Kidney (tissue), 14 donors: ENCODE data around the gene STAB2. TPM values are rescaled to one million over a fixed set of nuclear protein-coding genes. Genes with fewer than 3 reads are reported as not detected.

Source experiments
- DNase-seq, 5 donors: peaks; one replicate each; pipeline ENCODE4 v3.0.0-alpha.2; 2013 to 2020
- FAIRE-seq: peaks from 2 replicates; lab custom pipeline; 2012; peaks lifted over from hg19 to GRCh38; lab: Jason Lieb, UNC
- H3K27ac ChIP-seq, 2 donors: one replicate each; pipeline ENCODE4 v1.7.0; 2013; ENCODE audit warnings: low read depth in 2 of 2, low read length in 2 of 2, inconsistent platforms in 1 of 2
- H3K27me3 ChIP-seq: one replicate; pipeline ENCODE4 v1.7.1; 2013; ENCODE audit warnings: low read length, inconsistent platforms; ENCODE audit not compliant: control insufficient read depth, insufficient read depth
- H3K36me3 ChIP-seq, 3 donors: one replicate each; pipeline versions ENCODE4 v1.7.0 to v1.7.1; 2013; ENCODE audit warnings: low read length in 3 of 3, control low read depth in 1 of 3, inconsistent platforms in 1 of 3; ENCODE audit not compliant: insufficient read depth in 3 of 3, control insufficient read depth in 2 of 3
- H3K4me1 ChIP-seq, 3 donors: one replicate each; pipeline versions ENCODE4 v1.7.0 to v1.7.1; 2013; ENCODE audit warnings: low read length in 3 of 3, inconsistent platforms in 1 of 3, low read depth in 1 of 3; ENCODE audit not compliant: control insufficient read depth in 2 of 3, insufficient read depth in 2 of 3
- H3K4me3 ChIP-seq, 3 donors: one replicate each; pipeline versions ENCODE4 v1.7.0 to v1.8.1; 2013; ENCODE audit warnings: low read length in 3 of 3, control low read depth in 1 of 3, inconsistent platforms in 1 of 3
- H3K9ac ChIP-seq, 3 donors: one replicate each; pipeline versions ENCODE4 v1.7.0 to v1.7.1; 2013; ENCODE audit warnings: low read length in 3 of 3, control low read depth in 1 of 3, inconsistent platforms in 1 of 3
- H3K9me3 ChIP-seq, 3 donors: one replicate each; pipeline versions ENCODE4 v1.7.0 to v1.7.1; 2013; ENCODE audit warnings: low read length in 3 of 3, control low read depth in 1 of 3, inconsistent platforms in 1 of 3; ENCODE audit not compliant: control insufficient read depth in 2 of 3, insufficient read depth in 1 of 3
- CTCF ChIP-seq: IDR thresholded peaks from 3 replicates; pipeline ENCODE4 v1.5.1; 2012; ENCODE audit warnings: mild to moderate bottlenecking, moderate library complexity, borderline replicate concordance; ENCODE audit not compliant: insufficient read depth; ENCODE audit errors: extremely low read depth
- intact Hi-C: fragments of 100-400 bp; cut with DNase I; formaldehyde crosslinking; loops from one replicate; pipeline ENCODE4 v1.11.1; 2022
- polyA plus RNA-seq: library from polyadenylated mRNA; stranded (reverse); fragments of 350-450 nt; fragmentation: Illumina TruSeq; extraction: RNeasy Lipid Tissue Mini Kit (QIAGEN cat#74804); gene quantifications from one replicate; pipeline ENCODE4 v1.2.3, GENCODE V29; 2014; ENCODE audit warnings: low read depth, low replicate concordance; ENCODE audit not compliant: insufficient read depth
- total RNA-seq: library from RNA; stranded (reverse); fragmentation: NEBNext Ultra II Directional; extraction: Animal tissue kit (Norgen Biotek cat#: 25700); gene quantifications from one replicate; pipeline ENCODE4 v1.2.1, GENCODE V29; 2021
- donor health status: control.
- donor health status: control.
- donor health status: control.
- donor health status: control.
- donor health status: control.
- donor health status: DM: yes; HTN: yes; CAD: no.
- donor health status: Normal renal cell carcinoma (clear cell type).

The STAB2 gene
- total and polyA plus RNA-seq, 2 donors from 2014 or later = 0.16 TPM; not detected in 1

GRCh38 chr12:103679421-103680170 lies 92.5 kb downstream of the STAB2 start:
- no peak for FAIRE-seq
- Histone ChIP-seq H3K36me3 (no peaks in the 10 kb centered on the region), H3K4me3 (no peak overlapping the region), H3K27ac (no peak overlapping the region), H3K4me1 (no peaks in the 10 kb centered on the region), H3K9ac (no peak overlapping the region), H3K9me3 (no peaks in the 10 kb centered on the region), H3K27me3 (no peaks in the 10 kb centered on the region)
- intact Hi-C loops = no loop called here
- no peak for TF ChIP-seq CTCF
- DNase-seq = no peak

DNA sequence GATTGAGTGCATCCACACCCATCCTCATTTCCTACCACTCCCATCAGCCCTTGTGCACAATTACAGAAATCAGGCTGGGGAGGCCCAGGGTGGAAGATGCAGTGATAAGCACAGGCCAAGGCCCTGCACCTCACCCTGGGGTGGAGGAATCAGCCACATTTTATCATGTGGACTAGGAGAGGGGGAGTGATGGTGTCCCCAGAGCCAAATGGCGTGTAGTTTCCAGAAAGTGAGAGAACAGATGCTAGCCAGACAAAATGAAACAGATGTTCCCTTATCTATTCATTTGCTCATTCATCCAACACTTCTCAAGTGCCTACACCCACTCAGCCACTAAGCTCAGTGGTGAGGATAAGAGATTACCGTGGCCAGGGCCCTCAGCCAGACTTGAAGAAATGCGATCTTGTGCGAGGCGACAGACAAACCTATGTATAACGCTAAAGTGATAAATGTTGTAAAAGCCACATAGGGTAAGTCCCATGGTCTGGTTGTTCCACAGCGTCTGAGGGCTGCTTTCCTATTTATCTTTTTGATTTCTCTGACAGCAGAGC lies 93.6 kb downstream of the STAB2 start:
- DNase-seq (no peak), FAIRE-seq (no peak)
- Histone ChIP-seq H3K27me3 (no peaks in the 10 kb centered on the region), H3K4me3 (no peak overlapping the region), H3K36me3 (no peaks in the 10 kb centered on the region), H3K9me3 (no peaks in the 10 kb centered on the region), H3K27ac (no peak overlapping the region), H3K9ac (no peak overlapping the region), H3K4me1 (no peaks in the 10 kb centered on the region)
- TF ChIP-seq CTCF = no peak
- intact Hi-C loops = no loop called here

GRCh38 chr12:103686026-103686425 lies 99.0 kb downstream of the STAB2 start:
- Histone ChIP-seq H3K9ac (no peak overlapping the region), H3K4me1 (no peaks in the 10 kb centered on the region), H3K4me3 (no peak overlapping the region), H3K27ac (no peak overlapping the region), H3K36me3 (no peaks in the 10 kb centered on the region), H3K27me3 (no peaks in the 10 kb centered on the region), H3K9me3 (no peaks in the 10 kb centered on the region)
- intact Hi-C loops = no loop called here
- TF ChIP-seq CTCF = no peak
- no peak for FAIRE-seq
- no peak for DNase-seq
